ENCODE data around the gene IL1RAPL1.
"Not testable (repeated sequence)": the region's sequence is repeated elsewhere in the genome, so short reads cannot be mapped to it uniquely, and the experiment has no call there.

IL1RAPL1 gene

DNA sequence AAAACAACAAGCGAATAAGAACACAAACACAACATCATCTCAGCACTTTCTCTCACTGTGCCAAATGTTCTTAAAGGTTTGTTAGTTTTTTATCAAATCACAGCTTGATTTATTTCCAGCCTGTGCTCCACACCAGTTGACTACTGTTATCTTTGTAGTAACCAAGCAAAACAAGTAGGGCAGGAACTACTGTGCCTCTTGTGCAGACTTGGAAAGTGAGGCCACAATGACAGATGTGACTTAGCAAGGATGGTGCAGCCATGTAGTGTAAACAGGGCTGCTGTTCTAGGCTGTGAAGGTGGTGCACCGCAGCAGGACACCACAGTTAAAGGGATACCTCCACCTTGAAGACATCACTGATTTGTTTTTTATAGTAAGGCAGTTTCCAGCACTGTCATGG, 170.0 kb downstream of the IL1RAPL1 start:
- Histone ChIP-seq H3K27me3 (ENCODE audit: insufficient read depth, insufficient read length) (no peaks in the 10 kb centered on the region), H3K9ac (ENCODE audit: insufficient read length, low read depth) (no peak overlapping the region), H3K4me1 (ENCODE audit: insufficient read depth, insufficient read length) (no peaks in the 10 kb centered on the region), H3K4me3 (ENCODE audit: insufficient read length, low read depth) (no peak overlapping the region), H3K36me3 (ENCODE audit: insufficient read depth, insufficient read length, low read length) (no peaks in the 10 kb centered on the region), H3K9me3 (ENCODE audit: insufficient read depth, low read length) (no peaks in the 10 kb centered on the region)
- TF ChIP-seq YY1 (IDR thresholded peaks at IDR 0.05; ENCODE audit: insufficient read depth, insufficient read length) (no peak), SUZ12 (IDR thresholded peaks at IDR 0.05; ENCODE audit: extremely low read depth, insufficient read depth, insufficient read length) (no peak), ZNF274 (IDR thresholded peaks at IDR 0.05; ENCODE audit: low read depth, low read length) (no peak)
- DNase-seq (ENCODE audit: low read depth, low spot score), result no peak

DNA sequence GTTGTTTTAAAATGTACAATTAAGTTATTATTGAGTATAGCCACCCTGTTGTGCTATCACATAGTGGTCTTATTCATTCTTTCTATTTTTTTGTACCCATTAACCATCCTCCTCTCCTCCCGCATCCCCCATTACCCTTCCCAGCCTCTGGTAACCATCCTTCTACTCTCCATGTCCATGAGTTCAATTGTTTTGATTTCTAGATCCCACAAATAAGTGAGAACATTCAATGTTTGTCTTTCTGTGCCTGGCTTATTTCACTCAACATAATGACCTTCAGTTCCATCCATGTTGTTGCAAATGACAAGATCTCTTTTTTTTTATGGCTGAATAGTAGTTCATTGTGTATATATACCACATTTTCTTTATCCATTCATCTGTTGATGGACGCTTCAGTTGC, 179.3 kb downstream of the IL1RAPL1 start:
- H3K36me3 ChIP-seq (ENCODE audit: insufficient read depth, insufficient read length, low read length); H3K4me3 ChIP-seq (ENCODE audit: insufficient read length, low read depth); H3K9ac ChIP-seq (ENCODE audit: insufficient read length, low read depth); DNase-seq (ENCODE audit: low read depth, low spot score); H3K9me3 ChIP-seq (ENCODE audit: insufficient read depth, low read length); H3K4me1 ChIP-seq (ENCODE audit: insufficient read depth, insufficient read length); H3K27me3 ChIP-seq (ENCODE audit: insufficient read depth, insufficient read length): not testable (repeated sequence)

DNA sequence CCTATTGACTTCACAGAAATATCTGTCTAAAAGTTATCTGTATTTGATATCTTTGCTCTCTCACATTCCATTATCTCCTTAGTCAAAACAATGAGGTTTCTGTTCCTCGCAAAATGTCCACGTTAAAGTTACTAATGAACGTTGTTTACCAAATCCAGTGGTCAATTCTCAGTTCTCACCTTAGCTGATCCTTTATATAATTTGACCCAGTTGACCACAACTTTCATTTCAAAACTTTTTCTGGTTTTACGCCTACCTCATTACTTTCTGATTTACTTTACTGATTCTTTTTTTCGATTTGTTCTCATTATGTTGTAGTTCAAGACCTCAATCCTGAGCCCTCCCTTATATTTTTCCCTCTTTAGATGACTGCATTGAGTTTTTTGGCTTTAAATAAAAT, 186.6 kb downstream of the IL1RAPL1 start:
- TF ChIP-seq SUZ12 (IDR thresholded peaks at IDR 0.05; ENCODE audit: extremely low read depth, insufficient read depth, insufficient read length) (no peak), ZNF274 (IDR thresholded peaks at IDR 0.05; ENCODE audit: low read depth, low read length) (no peak), YY1 (IDR thresholded peaks at IDR 0.05; ENCODE audit: insufficient read depth, insufficient read length) (no peak)
- H3K9ac ChIP-seq (ENCODE audit: insufficient read length, low read depth), result no peak overlapping the region
- no peak for DNase-seq (ENCODE audit: low read depth, low spot score)
- H3K9me3 ChIP-seq (ENCODE audit: insufficient read depth, low read length), result no peaks in the 10 kb centered on the region
- H3K4me1 ChIP-seq (ENCODE audit: insufficient read depth, insufficient read length), result no peaks in the 10 kb centered on the region
- H3K27me3 ChIP-seq (ENCODE audit: insufficient read depth, insufficient read length), result no peaks in the 10 kb centered on the region
- no peaks in the 10 kb centered on the region for H3K36me3 ChIP-seq (ENCODE audit: insufficient read depth, insufficient read length, low read length)
- H3K4me3 ChIP-seq (ENCODE audit: insufficient read length, low read depth), result no peak overlapping the region

DNA sequence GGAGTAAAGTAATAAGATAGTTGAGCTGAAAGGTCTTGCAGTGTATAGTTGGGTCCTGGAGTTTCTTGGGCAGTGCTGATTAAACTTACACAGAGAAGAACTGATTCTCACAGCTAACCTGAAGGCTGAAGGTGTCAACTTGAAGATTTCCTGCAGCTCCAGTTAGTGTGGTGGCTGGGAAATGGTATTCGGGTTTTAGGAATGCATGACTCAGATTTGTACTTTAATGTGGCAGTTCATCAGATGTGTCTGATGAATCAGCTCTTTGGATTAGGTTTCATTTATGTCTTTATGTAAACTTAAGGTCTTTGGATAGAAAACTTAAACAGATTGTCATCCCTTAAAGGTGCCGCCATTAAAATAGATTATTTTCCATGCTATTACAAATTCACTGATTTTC, 200.0 kb downstream of the IL1RAPL1 start:
- no peak for DNase-seq (ENCODE audit: low read depth, low spot score)
- Histone ChIP-seq H3K27me3 (ENCODE audit: insufficient read depth, insufficient read length) (no peaks in the 10 kb centered on the region), H3K36me3 (ENCODE audit: insufficient read depth, insufficient read length, low read length) (no peaks in the 10 kb centered on the region), H3K4me3 (ENCODE audit: insufficient read length, low read depth) (no peak overlapping the region), H3K9me3 (ENCODE audit: insufficient read depth, low read length) (no peaks in the 10 kb centered on the region), H3K4me1 (ENCODE audit: insufficient read depth, insufficient read length) (no peaks in the 10 kb centered on the region), H3K9ac (ENCODE audit: insufficient read length, low read depth) (no peak overlapping the region)
- no peak for TF ChIP-seq YY1 (IDR thresholded peaks at IDR 0.05; ENCODE audit: insufficient read depth, insufficient read length)
- no peak for TF ChIP-seq SUZ12 (IDR thresholded peaks at IDR 0.05; ENCODE audit: extremely low read depth, insufficient read depth, insufficient read length)
- no peak for TF ChIP-seq ZNF274 (IDR thresholded peaks at IDR 0.05; ENCODE audit: low read depth, low read length)

DNA sequence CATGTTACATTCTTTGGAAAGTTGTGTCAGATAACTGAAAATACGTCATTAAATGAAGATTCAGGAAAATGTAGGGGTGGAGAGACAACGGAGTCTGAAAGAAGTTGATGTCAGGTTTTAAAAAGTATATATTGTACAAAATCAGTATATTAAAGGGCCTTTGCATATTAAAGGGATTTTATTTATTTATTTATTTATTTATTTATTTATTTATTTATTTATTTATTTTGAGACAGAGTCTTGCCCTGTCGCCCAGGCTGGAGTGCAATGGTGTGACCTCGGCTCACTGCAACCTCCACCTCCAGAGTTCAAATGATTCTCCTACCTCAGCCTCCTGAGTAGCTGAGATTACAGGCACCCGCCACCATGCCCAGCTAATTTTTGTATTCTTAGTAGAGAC, 213.4 kb downstream of the IL1RAPL1 start:
- not testable (repeated sequence) for H3K27me3 ChIP-seq (ENCODE audit: insufficient read depth, insufficient read length); H3K9ac ChIP-seq (ENCODE audit: insufficient read length, low read depth); H3K4me1 ChIP-seq (ENCODE audit: insufficient read depth, insufficient read length); DNase-seq (ENCODE audit: low read depth, low spot score); H3K36me3 ChIP-seq (ENCODE audit: insufficient read depth, insufficient read length, low read length); H3K4me3 ChIP-seq (ENCODE audit: insufficient read length, low read depth); H3K9me3 ChIP-seq (ENCODE audit: insufficient read depth, low read length)

DNA sequence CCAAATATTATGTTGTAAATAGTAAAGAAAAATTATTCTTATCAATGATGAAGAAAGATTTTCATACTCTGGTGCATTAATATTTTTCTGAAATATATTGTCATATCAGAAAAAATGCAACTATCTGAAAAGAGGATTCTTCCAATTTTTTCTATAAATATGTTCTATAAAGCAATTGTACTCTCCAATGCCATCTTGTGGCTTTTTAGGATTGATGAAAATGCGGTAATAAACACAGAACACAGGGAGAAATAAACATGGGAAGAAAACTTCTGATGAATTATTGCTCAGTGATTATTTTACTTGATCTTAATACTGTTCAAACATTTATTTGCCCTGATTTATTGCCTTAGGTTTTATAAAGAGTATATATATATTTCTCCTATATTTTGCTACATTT, 215.4 kb downstream of the IL1RAPL1 start:
- TF ChIP-seq ZNF274 (IDR thresholded peaks at IDR 0.05; ENCODE audit: low read depth, low read length) (no peak), SUZ12 (IDR thresholded peaks at IDR 0.05; ENCODE audit: extremely low read depth, insufficient read depth, insufficient read length) (no peak), YY1 (IDR thresholded peaks at IDR 0.05; ENCODE audit: insufficient read depth, insufficient read length) (no peak)
- DNase-seq (ENCODE audit: low read depth, low spot score), result no peak
- Histone ChIP-seq H3K27me3 (ENCODE audit: insufficient read depth, insufficient read length) (no peaks in the 10 kb centered on the region), H3K4me1 (ENCODE audit: insufficient read depth, insufficient read length) (no peaks in the 10 kb centered on the region), H3K9ac (ENCODE audit: insufficient read length, low read depth) (no peak overlapping the region), H3K4me3 (ENCODE audit: insufficient read length, low read depth) (no peak overlapping the region), H3K9me3 (ENCODE audit: insufficient read depth, low read length) (no peaks in the 10 kb centered on the region), H3K36me3 (ENCODE audit: insufficient read depth, insufficient read length, low read length) (no peaks in the 10 kb centered on the region)

DNA sequence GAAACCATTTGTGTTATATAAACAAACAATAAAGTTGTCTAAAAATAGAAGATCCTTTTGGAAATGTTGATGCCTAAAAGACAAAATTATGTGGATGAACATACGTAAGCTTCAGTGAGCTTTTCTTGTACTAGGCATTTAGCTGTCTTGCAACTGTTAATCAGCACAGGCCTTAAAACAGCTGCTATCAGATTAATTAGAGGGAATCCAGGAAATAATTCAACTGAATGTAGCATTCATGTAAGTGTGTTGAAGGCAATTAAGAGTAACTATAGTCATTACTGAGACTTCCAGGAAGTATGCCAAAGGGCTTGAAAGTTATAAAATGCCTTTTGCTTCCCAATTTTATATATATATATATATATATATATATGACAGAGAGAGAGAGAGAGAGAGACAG, 248.7 kb downstream of the IL1RAPL1 start:
- TF ChIP-seq YY1 (IDR thresholded peaks at IDR 0.05; ENCODE audit: insufficient read depth, insufficient read length) (no peak), SUZ12 (IDR thresholded peaks at IDR 0.05; ENCODE audit: extremely low read depth, insufficient read depth, insufficient read length) (no peak), ZNF274 (IDR thresholded peaks at IDR 0.05; ENCODE audit: low read depth, low read length) (no peak)
- H3K27me3 ChIP-seq (ENCODE audit: insufficient read depth, insufficient read length), result no peaks in the 10 kb centered on the region
- no peaks in the 10 kb centered on the region for H3K4me1 ChIP-seq (ENCODE audit: insufficient read depth, insufficient read length)
- DNase-seq (ENCODE audit: low read depth, low spot score), result no peak
- no peak overlapping the region for H3K4me3 ChIP-seq (ENCODE audit: insufficient read length, low read depth)
- H3K9me3 ChIP-seq (ENCODE audit: insufficient read depth, low read length), result no peaks in the 10 kb centered on the region
- no peak overlapping the region for H3K9ac ChIP-seq (ENCODE audit: insufficient read length, low read depth)
- H3K36me3 ChIP-seq (ENCODE audit: insufficient read depth, insufficient read length, low read length), result no peaks in the 10 kb centered on the region

DNA sequence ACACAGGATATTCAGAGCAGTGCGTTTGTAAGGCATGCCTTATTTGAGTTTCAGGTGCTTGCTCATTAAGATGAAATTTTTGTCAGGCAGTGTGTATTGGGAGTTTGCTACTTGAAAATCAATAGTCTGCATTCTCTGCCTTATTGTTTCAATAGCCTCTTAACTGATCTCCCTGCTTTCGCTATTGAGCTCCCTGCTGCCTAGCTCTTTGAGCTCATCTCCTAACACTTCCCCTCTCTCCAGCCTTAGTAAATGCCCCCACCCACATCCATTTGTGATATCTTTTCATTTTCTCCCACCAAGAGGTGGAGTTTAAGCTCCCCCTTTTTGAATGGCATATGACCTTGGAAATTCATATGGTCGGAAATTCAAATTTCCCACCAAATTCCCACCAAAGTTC, 256.6 kb downstream of the IL1RAPL1 start:
- DNase-seq (ENCODE audit: low read depth, low spot score), result no peak
- H3K36me3 ChIP-seq (ENCODE audit: insufficient read depth, insufficient read length, low read length), result no peaks in the 10 kb centered on the region
- TF ChIP-seq ZNF274 (IDR thresholded peaks at IDR 0.05; ENCODE audit: low read depth, low read length) (no peak), SUZ12 (IDR thresholded peaks at IDR 0.05; ENCODE audit: extremely low read depth, insufficient read depth, insufficient read length) (no peak), YY1 (IDR thresholded peaks at IDR 0.05; ENCODE audit: insufficient read depth, insufficient read length) (no peak)
- no peaks in the 10 kb centered on the region for H3K4me1 ChIP-seq (ENCODE audit: insufficient read depth, insufficient read length)
- no peak overlapping the region for H3K9ac ChIP-seq (ENCODE audit: insufficient read length, low read depth)
- no peak overlapping the region for H3K4me3 ChIP-seq (ENCODE audit: insufficient read length, low read depth)
- no peaks in the 10 kb centered on the region for H3K9me3 ChIP-seq (ENCODE audit: insufficient read depth, low read length)
- no peaks in the 10 kb centered on the region for H3K27me3 ChIP-seq (ENCODE audit: insufficient read depth, insufficient read length)

All from NT2/D1 (cell line).